K562 (cell line): ENCODE data around the gene BNIP1. TPM values are rescaled to one million over a fixed set of nuclear protein-coding genes. Genes with fewer than 3 reads are reported as not detected.
A peak's percentile ranks its signal among the peaks of the same experiment; 100 is the strongest.

Experiments
- ADNP ChIP-seq: fragments of 200-800 bp; sonication (Bioruptor generic); IDR thresholded peaks from 2 replicates; pipeline ENCODE4 v1.6.1; 2016; ENCODE audit warnings: missing genetic modification characterization, missing compliant biosample characterization
- BCLAF1 ChIP-seq, 2 experiments: fragments of 450-650 bp in 1 of 2; IDR thresholded peaks; 2 replicates each; pipeline ENCODE4 v1.6.1; 2011 to 2017; ENCODE audit warnings: low read depth in 2 of 2, antibody characterized with exemption in 1 of 2, borderline replicate concordance in 1 of 2, low read length in 1 of 2, mild to moderate bottlenecking in 1 of 2, mixed read lengths in 1 of 2; ENCODE audit not compliant: control insufficient read depth in 1 of 2
- PBX2 ChIP-seq, 2 experiments: IDR thresholded peaks in 1 of 2; conservative IDR thresholded peaks in 1 of 2; 2 replicates each; pipeline ENCODE4 v1.6.1; 2016; ENCODE audit warnings: low read depth in 2 of 2, mild to moderate bottlenecking in 1 of 2, missing compliant biosample characterization in 1 of 2, missing genetic modification characterization in 1 of 2, moderate library complexity in 1 of 2
- SAFB2 ChIP-seq: fragments of 200-400 bp; formaldehyde crosslinking; IDR thresholded peaks from 2 replicates; pipeline ENCODE4 v1.6.1; 2018; ENCODE audit warnings: borderline replicate concordance, low read length, low read depth, moderate library complexity; ENCODE audit not compliant: severe bottlenecking
- TRIM24 ChIP-seq, 2 experiments: fragments of 450-650 bp; IDR thresholded peaks; 2 replicates each; pipeline ENCODE4 v1.6.1; 2016
- ZNF184 ChIP-seq: sonication (generic); formaldehyde crosslinking; IDR thresholded peaks from 2 replicates; pipeline ENCODE4 v1.5.0; 2020; ENCODE audit warnings: missing genetic modification reagents
- ZNF239 ChIP-seq: fragments of 250-450 bp; sonication (Bioruptor Pico); IDR thresholded peaks from 2 replicates; pipeline ENCODE4 v1.4.0; 2020; ENCODE audit warnings: mild to moderate bottlenecking
- ZSCAN32 ChIP-seq: fragments of 450-650 bp; formaldehyde crosslinking; IDR thresholded peaks from 2 replicates; pipeline ENCODE4 v1.4.0; 2020; ENCODE audit warnings: mild to moderate bottlenecking, moderate library complexity
- polyA plus RNA-seq, 8 experiments: library from polyadenylated mRNA; depleted of rRNA in 4 of 8; stranded (reverse) in 5 of 8; unstranded in 3 of 8; fragments of >200 nt; fragmentation: Nextera tagmentation in 2 of 8; fragmentation: Illumina TruSeq in 1 of 8; extraction: Ambion mirVana in 2 of 8; extraction: Trizol in 1 of 8; gene quantifications; 2 replicates each; pipeline versions ENCODE4 v1.2.1 to v1.2.3, GENCODE V29; 2011 to 2014; ENCODE audit warnings: inconsistent platforms in 1 of 8, missing spikeins in 1 of 8
- total RNA-seq, 7 experiments: library from RNA; depleted of rRNA in 6 of 7; stranded (reverse); fragments of >200 nt in 6 of 7; fragmentation: Illumina TruSeq in 2 of 7; extraction: Trizol in 2 of 7; gene quantifications; 2 replicates each; pipeline versions ENCODE4 v1.2.1 to v1.2.3, GENCODE V29; 2011 to 2021; ENCODE audit warnings: low replicate concordance in 1 of 7
- TF ChIP-seq, protein P1 (sequence below): fragments of 250-450 bp; sonication (Bioruptor Pico); IDR thresholded peaks from 2 replicates; pipeline ENCODE4 v1.8.0; 2021; ENCODE audit warnings: moderate library complexity, mild to moderate bottlenecking, inconsistent platforms
- TF ChIP-seq, protein P2 (sequence below): fragments of 450-650 bp; IDR thresholded peaks from 2 replicates; pipeline ENCODE4 v1.6.1; 2016

BNIP1 gene
- total and polyA plus RNA-seq, 9 of the 15 experiments (the other 6 are each of a cell fraction or from before 2014, with no cell fraction given) = 18.8 to 65.0 (median 26.2) TPM

- no peak for TF ChIP-seq PBX2 (CRISPR knock-in tag; IDR thresholded peaks at IDR 0.05; ENCODE audit: low read depth)
- peak; percentile 24; the same call in 1 of the 2 replicates for TF ChIP-seq PBX2 (tag; conservative IDR thresholded peaks at IDR 0.05; ENCODE audit: low read depth)
- no peak for TF ChIP-seq ZNF239 (CRISPR knock-in tag)
- TF ChIP-seq TRIM24 (IDR thresholded peaks at IDR 0.05) = no peak
- no peak for TF ChIP-seq ZNF184 (CRISPR knock-in tag)
- TF ChIP-seq, protein P1, sequence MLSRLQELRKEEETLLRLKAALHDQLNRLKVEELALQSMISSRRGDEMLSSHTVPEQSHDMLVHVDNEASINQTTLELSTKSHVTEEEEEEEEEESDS = no peak
- TF ChIP-seq BCLAF1 (IDR thresholded peaks at IDR 0.05; ENCODE audit: borderline replicate concordance in 1 of 2, control insufficient read depth in 1 of 2, low read depth in 2 of 2, low read length in 1 of 2) = no peak
- TF ChIP-seq ADNP (tag) = 0 out of 2 replicates have a peak, but pooled peaks have one; percentile 22
- TF ChIP-seq, protein P2, sequence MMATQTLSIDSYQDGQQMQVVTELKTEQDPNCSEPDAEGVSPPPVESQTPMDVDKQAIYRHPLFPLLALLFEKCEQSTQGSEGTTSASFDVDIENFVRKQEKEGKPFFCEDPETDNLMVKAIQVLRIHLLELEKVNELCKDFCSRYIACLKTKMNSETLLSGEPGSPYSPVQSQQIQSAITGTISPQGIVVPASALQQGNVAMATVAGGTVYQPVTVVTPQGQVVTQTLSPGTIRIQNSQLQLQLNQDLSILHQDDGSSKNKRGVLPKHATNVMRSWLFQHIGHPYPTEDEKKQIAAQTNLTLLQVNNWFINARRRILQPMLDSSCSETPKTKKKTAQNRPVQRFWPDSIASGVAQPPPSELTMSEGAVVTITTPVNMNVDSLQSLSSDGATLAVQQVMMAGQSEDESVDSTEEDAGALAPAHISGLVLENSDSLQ = peak; percentile 46; the same call in 1 of the 2 replicates
- no peak for TF ChIP-seq SAFB2
- TF ChIP-seq ZSCAN32 (CRISPR knock-in tag) = no peak
Measured at GRCh38 chr5:173204185-173204979, 60.1 kb downstream of the BNIP1 start (continued).
